Lower lobe of right lung (tissue), 2 donors: ENCODE measurements around the gene PDRG1. TPM values are rescaled to one million over a fixed set of nuclear protein-coding genes. Genes with fewer than 3 reads are reported as not detected.

Experiments used
- ATAC-seq, 2 donors: fragments of 200-7000 bp; cut with Tn5 transposase; one replicate each; pipeline ENCODE4 v1.9.1; 2020 to 2022; ENCODE audit warnings: mild to moderate bottlenecking in 2 of 2, moderate library complexity in 2 of 2
- DNase-seq: peaks from one replicate; pipeline ENCODE4 v3.0.0-alpha.2; 2020
- H3K27ac ChIP-seq: fragments of 200-600 bp; one replicate; pipeline ENCODE4 v1.8.0; 2022
- H3K27me3 ChIP-seq: fragments of 200-600 bp; one replicate; pipeline ENCODE4 v1.8.0; 2022; ENCODE audit warnings: low read depth
- H3K36me3 ChIP-seq: fragments of 200-600 bp; one replicate; pipeline ENCODE4 v1.8.0; 2022; ENCODE audit warnings: mild to moderate bottlenecking
- H3K4me1 ChIP-seq: fragments of 200-600 bp; one replicate; pipeline ENCODE4 v1.8.0; 2022
- H3K4me3 ChIP-seq: fragments of 200-600 bp; one replicate; pipeline ENCODE4 v1.8.0; 2022; ENCODE audit warnings: mild to moderate bottlenecking
- H3K9me3 ChIP-seq: fragments of 200-600 bp; one replicate; pipeline ENCODE4 v1.8.0; 2022
- intact Hi-C: fragments of 100-400 bp; cut with DNase I; formaldehyde crosslinking; loops from one replicate; pipeline ENCODE4 v1.11.0; 2022
- total RNA-seq: library from RNA; stranded (reverse); fragmentation: NEBNext Ultra II Directional; extraction: Animal tissue kit (Norgen Biotek cat#: 25700); gene quantifications from one replicate; pipeline ENCODE4 v1.2.1, GENCODE V29; 2021
- TF ChIP-seq, protein P1 (sequence below): fragments of 200-600 bp; IDR thresholded peaks from one replicate; pipeline ENCODE4 v1.8.0; 2022; ENCODE audit warnings: antibody characterized with exemption, mild to moderate bottlenecking
- donor health status: DM: no; HTN: yes; CAD: no; lungs with severe emphysema.

PDRG1 gene
- total RNA-seq, 1 donor from 2014 or later: 9.4 TPM

- TF ChIP-seq, protein P1, sequence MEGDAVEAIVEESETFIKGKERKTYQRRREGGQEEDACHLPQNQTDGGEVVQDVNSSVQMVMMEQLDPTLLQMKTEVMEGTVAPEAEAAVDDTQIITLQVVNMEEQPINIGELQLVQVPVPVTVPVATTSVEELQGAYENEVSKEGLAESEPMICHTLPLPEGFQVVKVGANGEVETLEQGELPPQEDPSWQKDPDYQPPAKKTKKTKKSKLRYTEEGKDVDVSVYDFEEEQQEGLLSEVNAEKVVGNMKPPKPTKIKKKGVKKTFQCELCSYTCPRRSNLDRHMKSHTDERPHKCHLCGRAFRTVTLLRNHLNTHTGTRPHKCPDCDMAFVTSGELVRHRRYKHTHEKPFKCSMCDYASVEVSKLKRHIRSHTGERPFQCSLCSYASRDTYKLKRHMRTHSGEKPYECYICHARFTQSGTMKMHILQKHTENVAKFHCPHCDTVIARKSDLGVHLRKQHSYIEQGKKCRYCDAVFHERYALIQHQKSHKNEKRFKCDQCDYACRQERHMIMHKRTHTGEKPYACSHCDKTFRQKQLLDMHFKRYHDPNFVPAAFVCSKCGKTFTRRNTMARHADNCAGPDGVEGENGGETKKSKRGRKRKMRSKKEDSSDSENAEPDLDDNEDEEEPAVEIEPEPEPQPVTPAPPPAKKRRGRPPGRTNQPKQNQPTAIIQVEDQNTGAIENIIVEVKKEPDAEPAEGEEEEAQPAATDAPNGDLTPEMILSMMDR: no peak
- peaks cover 12% of the 10 kb centered on the region for H3K36me3 ChIP-seq
- DNase-seq (no peak), ATAC-seq (no peak)
- no peak overlapping the region for H3K27ac ChIP-seq
- H3K4me1 ChIP-seq: peaks cover 16% of the 10 kb centered on the region
- H3K4me3 ChIP-seq: no peak overlapping the region
- no peaks in the 10 kb centered on the region for H3K9me3 ChIP-seq
- peaks cover 5% of the 10 kb centered on the region for H3K27me3 ChIP-seq
- intact Hi-C loops: loop anchor here (5.0 kb wide), 1 partner anchor 101 kb away; no protein-coding TSS in a partner anchor
These were observed 1.8 kb upstream of the PDRG1 start for GRCh38 chr20:31953556-31954148.

- intact Hi-C loops: loop anchor here (5.0 kb wide), 1 partner anchor 99 kb away; no protein-coding TSS in a partner anchor
- Histone ChIP-seq H3K9me3 (no peaks in the 10 kb centered on the region), H3K27ac (peak overlapping the region; percentile 87), H3K4me1 (peaks cover 16% of the 10 kb centered on the region), H3K4me3 (peak overlapping the region; percentile 99), H3K36me3 (peaks cover 37% of the 10 kb centered on the region), H3K27me3 (peaks cover 5% of the 10 kb centered on the region)
- TF ChIP-seq, protein P1: no peak
- no peak for ATAC-seq
- no peak for DNase-seq
These were observed 680 bp downstream of the PDRG1 start for GRCh38 chr20:31951203-31951529.

- Histone ChIP-seq H3K4me3 (no peak overlapping the region), H3K9me3 (no peaks in the 10 kb centered on the region), H3K27ac (no peak overlapping the region), H3K4me1 (peaks cover 16% of the 10 kb centered on the region), H3K36me3 (peaks cover 48% of the 10 kb centered on the region), H3K27me3 (no peaks in the 10 kb centered on the region)
- TF ChIP-seq, protein P1: no peak
- intact Hi-C loops: loop anchor here (5.0 kb wide), 1 partner anchor 98 kb away; no protein-coding TSS in a partner anchor
- DNase-seq: no peak
- no peak for ATAC-seq
These were observed 1.8 kb downstream of the PDRG1 start for GRCh38 chr20:31949877-31950646.

DNA sequence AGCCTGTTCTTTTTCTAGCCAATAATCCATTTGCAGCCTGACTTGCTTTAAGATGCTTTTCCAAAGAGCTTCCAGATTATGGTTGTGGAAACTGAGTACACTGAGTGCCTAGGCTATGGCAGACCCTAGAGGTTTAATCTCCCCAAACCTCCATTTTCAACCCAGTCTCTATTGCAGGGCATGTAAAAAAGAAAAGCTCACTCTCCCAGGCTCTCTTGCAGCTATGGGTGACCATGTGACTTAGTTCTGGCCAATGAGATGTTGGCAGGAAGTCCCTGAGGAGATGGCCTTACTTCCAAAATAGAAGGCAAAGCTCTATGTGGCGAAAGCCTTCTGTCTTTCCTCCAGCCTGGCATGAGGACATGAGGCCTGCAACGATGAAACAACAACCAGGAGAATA lies 3.8 kb downstream of the PDRG1 start:
- intact Hi-C loops: no loop called here
- peaks cover 16% of the 10 kb centered on the region for H3K4me1 ChIP-seq
- no peak for DNase-seq
- H3K27ac ChIP-seq: no peak overlapping the region
- TF ChIP-seq, protein P1: no peak
- no peak overlapping the region for H3K4me3 ChIP-seq
- peaks cover 62% of the 10 kb centered on the region for H3K36me3 ChIP-seq
- H3K27me3 ChIP-seq: no peaks in the 10 kb centered on the region
- H3K9me3 ChIP-seq: no peaks in the 10 kb centered on the region
- ATAC-seq: no peak

- H3K27ac ChIP-seq: no peak overlapping the region
- peaks cover 66% of the 10 kb centered on the region for H3K36me3 ChIP-seq
- peaks cover 11% of the 10 kb centered on the region for H3K4me1 ChIP-seq
- DNase-seq (no peak), ATAC-seq (no peak)
- no peaks in the 10 kb centered on the region for H3K9me3 ChIP-seq
- TF ChIP-seq, protein P1: no peak
- intact Hi-C loops: no loop called here
- no peaks in the 10 kb centered on the region for H3K27me3 ChIP-seq
- H3K4me3 ChIP-seq: no peak overlapping the region
These were observed 6.1 kb downstream of the PDRG1 start for GRCh38 chr20:31945785-31946184.
